Measurements from ENCODE around the gene MCF2L2.
A peak's percentile ranks its signal among the peaks of the same experiment; 100 is the strongest.

Gene MCF2L2

DNA sequence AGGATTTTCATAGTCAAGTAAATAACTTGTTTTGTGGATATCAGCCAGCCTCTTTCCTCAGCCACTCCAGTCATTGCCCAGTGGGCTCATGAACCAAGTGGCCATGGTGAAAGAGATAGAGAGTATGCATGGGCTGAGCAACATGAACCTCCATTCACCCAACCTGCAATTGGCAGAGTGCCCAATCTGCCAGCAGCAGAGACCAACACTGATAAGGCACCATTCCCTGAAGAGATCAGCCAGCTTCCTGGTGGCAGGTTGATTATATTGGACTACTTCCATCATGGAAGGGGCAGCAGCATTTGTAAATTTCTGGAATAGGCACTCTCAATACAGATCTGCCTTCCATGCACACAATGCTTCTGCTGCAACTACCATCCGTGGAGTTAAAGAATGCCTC, 10.3 kb upstream of the MCF2L2 start:
- ChIA-PET POLR2A (no interaction called here), CTCF (interaction anchor here (0.6 kb wide), 1 partner anchor 606 kb away, joined by 5 read pairs; no protein-coding TSS in a partner anchor)
- Histone ChIP-seq H3K9me3 (ENCODE audit: control insufficient read depth, insufficient read depth, low read depth, low read length) (no peaks in the 10 kb centered on the region), H3K36me3 (ENCODE audit: control insufficient read depth in 2 of 2, insufficient read depth in 1 of 2, low read length in 2 of 2) (no peaks in the 10 kb centered on the region), H3K27ac (ENCODE audit: extremely low read depth, low read depth, low read length) (no peak overlapping the region), H3K4me3 (ENCODE audit: low read depth, low read length) (no peak overlapping the region), H3K4me1 (ENCODE audit: control insufficient read depth, insufficient read depth, low read length) (no peaks in the 10 kb centered on the region)
- TF ChIP-seq ZNF18 (tag by site-specific recombination; IDR thresholded peaks at IDR 0.05) (no peak), ZNF549 (tag by site-specific recombination; IDR thresholded peaks at IDR 0.05) (peak; percentile 68), ZNF544 (tag by site-specific recombination; IDR thresholded peaks at IDR 0.05) (no peak), ZIC2 (tag by site-specific recombination; IDR thresholded peaks at IDR 0.05) (no peak), SCRT1 (tag by site-specific recombination; IDR thresholded peaks at IDR 0.05; ENCODE audit: borderline replicate concordance) (no peak), KLF9 (tag by site-specific recombination; IDR thresholded peaks at IDR 0.05; ENCODE audit: low read depth) (no peak), WT1 (tag by site-specific recombination; IDR thresholded peaks at IDR 0.05) (no peak), ZEB2 (tag by site-specific recombination; IDR thresholded peaks at IDR 0.05) (no peak), ZBTB17 (tag by site-specific recombination; IDR thresholded peaks at IDR 0.05) (peak; percentile 47; the same call in 1 of the 2 replicates), ZNF146 (tag by site-specific recombination; IDR thresholded peaks at IDR 0.05) (no peak), ZNF248 (tag by site-specific recombination; IDR thresholded peaks at IDR 0.05) (no peak)

DNA sequence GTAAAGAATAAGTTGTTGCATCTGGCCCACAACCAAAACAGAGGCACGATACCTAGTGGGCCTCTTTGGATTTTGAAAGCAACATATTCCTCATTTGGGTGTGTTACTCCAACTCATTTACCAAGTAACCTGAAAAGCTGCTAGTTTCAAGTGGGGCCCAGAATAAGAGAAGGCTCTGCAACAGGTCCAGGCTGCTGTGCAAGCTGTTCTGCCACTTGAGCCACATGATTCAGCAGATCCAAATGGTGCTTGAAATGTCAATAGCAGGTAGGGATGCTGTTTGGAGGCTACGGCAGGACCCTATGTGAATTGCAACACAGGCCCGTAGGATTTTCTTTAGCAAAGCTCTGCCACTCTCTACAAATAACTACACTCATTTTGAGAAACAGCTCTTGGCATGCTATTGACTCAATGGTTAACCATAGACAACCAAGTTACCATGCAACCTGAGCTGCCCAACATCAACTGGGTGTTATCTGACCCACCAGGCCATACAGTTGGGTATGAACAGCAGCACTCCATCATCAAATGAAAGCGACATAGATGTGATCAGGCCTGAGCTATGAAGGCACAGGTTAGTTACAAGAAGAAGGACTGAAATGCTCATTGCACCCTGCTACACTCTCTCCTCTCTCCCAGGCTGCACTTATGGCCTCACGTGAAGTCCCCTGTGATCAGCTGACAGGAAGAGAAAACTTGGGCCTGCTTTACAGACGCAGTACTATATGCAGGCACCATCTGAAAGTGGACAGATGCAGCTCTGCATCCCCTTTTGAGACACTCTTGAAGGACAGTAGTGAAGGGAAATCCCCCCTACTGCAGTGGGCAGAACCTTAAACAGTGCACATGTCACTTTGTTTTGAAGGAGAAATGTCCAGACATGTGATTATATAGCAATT, 9.5 kb upstream of the MCF2L2 start:
- no peaks in the 10 kb centered on the region for H3K9me3 ChIP-seq (ENCODE audit: control insufficient read depth, insufficient read depth, low read depth, low read length)
- ChIA-PET POLR2A (no interaction called here), CTCF (interaction anchor here (0.6 kb wide), 1 partner anchor 605 kb away, joined by 5 read pairs; no protein-coding TSS in a partner anchor)
- H3K4me3 ChIP-seq (ENCODE audit: low read depth, low read length): no peak overlapping the region
- no peaks in the 10 kb centered on the region for H3K36me3 ChIP-seq (ENCODE audit: control insufficient read depth in 2 of 2, insufficient read depth in 1 of 2, low read length in 2 of 2)
- no peaks in the 10 kb centered on the region for H3K4me1 ChIP-seq (ENCODE audit: control insufficient read depth, insufficient read depth, low read length)
- TF ChIP-seq ZNF416 (tag by site-specific recombination; IDR thresholded peaks at IDR 0.05): no peak
- TF ChIP-seq ZNF354C (tag by site-specific recombination; IDR thresholded peaks at IDR 0.05; ENCODE audit: borderline replicate concordance, low read depth): no peak
- TF ChIP-seq KLF9 (tag by site-specific recombination; IDR thresholded peaks at IDR 0.05; ENCODE audit: low read depth): no peak
- peak; percentile 49 for TF ChIP-seq SCRT2 (tag by site-specific recombination; IDR thresholded peaks at IDR 0.05)
- no peak for TF ChIP-seq ZNF19 (tag by site-specific recombination; IDR thresholded peaks at IDR 0.05; ENCODE audit: low read depth)
- no peak for TF ChIP-seq OVOL3 (tag by site-specific recombination; IDR thresholded peaks at IDR 0.05)
- TF ChIP-seq ZNF76 (tag by site-specific recombination; IDR thresholded peaks at IDR 0.05; ENCODE audit: borderline replicate concordance, low read depth): no peak
- H3K27ac ChIP-seq (ENCODE audit: extremely low read depth, low read depth, low read length): no peak overlapping the region

DNA sequence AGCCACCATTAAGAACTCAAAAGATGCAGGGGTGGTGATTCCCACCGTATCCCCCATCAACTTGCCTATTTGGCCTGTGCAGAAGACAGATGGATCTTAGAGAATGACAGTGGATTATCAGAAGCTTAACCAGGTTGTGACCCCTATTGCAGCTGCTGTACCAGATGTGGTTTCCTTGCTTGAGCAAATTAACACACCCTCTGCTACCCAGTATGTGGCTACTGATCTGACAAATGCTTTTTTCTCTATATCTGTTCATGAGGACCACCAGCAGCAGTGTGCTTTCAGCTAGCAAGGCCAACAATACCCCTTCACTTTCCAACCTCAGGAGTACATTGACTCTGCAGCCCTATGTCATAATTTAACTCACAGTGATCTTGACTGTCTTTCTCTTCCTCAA, 8.6 kb upstream of the MCF2L2 start:
- Histone ChIP-seq H3K4me1 (ENCODE audit: control insufficient read depth, insufficient read depth, low read length) (no peaks in the 10 kb centered on the region), H3K27ac (ENCODE audit: extremely low read depth, low read depth, low read length) (no peak overlapping the region), H3K36me3 (ENCODE audit: control insufficient read depth in 2 of 2, insufficient read depth in 1 of 2, low read length in 2 of 2) (no peaks in the 10 kb centered on the region), H3K9me3 (ENCODE audit: control insufficient read depth, insufficient read depth, low read depth, low read length) (no peaks in the 10 kb centered on the region), H3K4me3 (ENCODE audit: low read depth, low read length) (no peak overlapping the region)
- no peak for TF ChIP-seq ZNF660 (tag by site-specific recombination; IDR thresholded peaks at IDR 0.05)
- ChIA-PET CTCF (no interaction called here), POLR2A (no interaction called here)
